Neural crest cell (in vitro differentiated cells): ENCODE results near the gene POLR1A. TPM values are rescaled to one million over a fixed set of nuclear protein-coding genes. Genes with fewer than 3 reads are reported as not detected.

Experiments
- DNase-seq: peaks from one replicate; pipeline ENCODE4 v3.0.0; 2021; ENCODE audit warnings: low read depth, mixed read lengths, low spot score
- H3K27ac Mint-ChIP-seq: one replicate; pipeline ENCODE4 v1.8.0; 2021; ENCODE audit warnings: mild to moderate bottlenecking, mixed read lengths; ENCODE audit not compliant: unreplicated experiment
- H3K27me3 Mint-ChIP-seq: 2 replicates; pipeline ENCODE4 v1.8.0; 2021; ENCODE audit warnings: low read depth, mild to moderate bottlenecking, mixed read lengths
- H3K36me3 Mint-ChIP-seq: 2 replicates; pipeline ENCODE4 v1.8.0; 2021; ENCODE audit warnings: low read depth, mild to moderate bottlenecking, mixed read lengths
- H3K4me1 Mint-ChIP-seq: 2 replicates; pipeline ENCODE4 v1.8.0; 2021; ENCODE audit warnings: mixed read lengths
- H3K4me3 Mint-ChIP-seq: one replicate; pipeline ENCODE4 v1.8.0; 2021; ENCODE audit warnings: mild to moderate bottlenecking, mixed read lengths
- H3K9me3 Mint-ChIP-seq: 2 replicates; pipeline ENCODE4 v1.8.0; 2021; ENCODE audit warnings: mixed read lengths
- CTCF ChIP-seq: fragments of 200-600 bp; sonication (generic); conservative IDR thresholded peaks from 2 replicates; pipeline ENCODE4 v1.5.0; 2021; ENCODE audit warnings: antibody characterized with exemption, mild to moderate bottlenecking
- total RNA-seq: library from RNA; stranded (reverse); gene quantifications from 2 replicates; pipeline ENCODE4 v1.2.1, GENCODE V29; 2021

POLR1A gene
- total RNA-seq, 1 donor from 2014 or later, result 67.8 TPM

GRCh38 chr2:86017901-86018896 lies 87.5 kb downstream of the POLR1A start:
- peak overlapping the region; percentile 12 for H3K27ac Mint-ChIP-seq
- no peaks in the 10 kb centered on the region for H3K4me1 Mint-ChIP-seq
- DNase-seq, result no peak
- no peaks in the 10 kb centered on the region for H3K27me3 Mint-ChIP-seq
- H3K36me3 Mint-ChIP-seq, result peaks cover 13% of the 10 kb centered on the region
- no peak overlapping the region for H3K4me3 Mint-ChIP-seq
- peaks cover 18% of the 10 kb centered on the region for H3K9me3 Mint-ChIP-seq
- no peak for TF ChIP-seq CTCF

- DNase-seq, result no peak
- no peak for TF ChIP-seq CTCF
- H3K9me3 Mint-ChIP-seq, result peaks cover 21% of the 10 kb centered on the region
- no peak overlapping the region for H3K4me3 Mint-ChIP-seq
- no peaks in the 10 kb centered on the region for H3K27me3 Mint-ChIP-seq
- no peak overlapping the region for H3K27ac Mint-ChIP-seq
- peaks cover 13% of the 10 kb centered on the region for H3K36me3 Mint-ChIP-seq
- H3K4me1 Mint-ChIP-seq, result no peaks in the 10 kb centered on the region
Measured at GRCh38 chr2:86016581-86016980, 89.1 kb downstream of the POLR1A start.

- Mint-ChIP-seq H3K36me3 (peaks cover 11% of the 10 kb centered on the region), H3K9me3 (peaks cover 21% of the 10 kb centered on the region), H3K4me1 (peaks cover 4% of the 10 kb centered on the region), H3K4me3 (no peak overlapping the region), H3K27ac (no peak overlapping the region), H3K27me3 (no peaks in the 10 kb centered on the region)
- DNase-seq, result no peak
- TF ChIP-seq CTCF, result no peak
Measured at GRCh38 chr2:86015699-86016098, 90.0 kb downstream of the POLR1A start.

- H3K36me3 Mint-ChIP-seq, result peaks cover 11% of the 10 kb centered on the region
- H3K4me1 Mint-ChIP-seq, result peaks cover 4% of the 10 kb centered on the region
- DNase-seq, result no peak
- no peak overlapping the region for H3K4me3 Mint-ChIP-seq
- no peak for TF ChIP-seq CTCF
- H3K9me3 Mint-ChIP-seq, result peaks cover 21% of the 10 kb centered on the region
- no peak overlapping the region for H3K27ac Mint-ChIP-seq
- H3K27me3 Mint-ChIP-seq, result no peaks in the 10 kb centered on the region
Measured at GRCh38 chr2:86015006-86015405, 90.7 kb downstream of the POLR1A start.

GRCh38 chr2:86014493-86014892 lies 91.2 kb downstream of the POLR1A start:
- no peak for DNase-seq
- Mint-ChIP-seq H3K27ac (no peak overlapping the region), H3K4me3 (no peak overlapping the region), H3K36me3 (peaks cover 11% of the 10 kb centered on the region), H3K27me3 (no peaks in the 10 kb centered on the region), H3K4me1 (peaks cover 4% of the 10 kb centered on the region), H3K9me3 (peaks cover 21% of the 10 kb centered on the region)
- no peak for TF ChIP-seq CTCF
